Hepatocyte (in vitro differentiated cells): Measurements from ENCODE around the gene TXNRD1.

ENCODE experiments used
- CTCF ChIP-seq: fragments of 200-600 bp; sonication (generic); IDR thresholded peaks from 2 replicates; pipeline ENCODE4 v1.5.1; 2016; ENCODE audit warnings: antibody characterized with exemption, mild to moderate bottlenecking; ENCODE audit not compliant: poor library complexity
- EZH2 ChIP-seq: fragments of 200-600 bp; sonication (generic); IDR thresholded peaks from 2 replicates; pipeline ENCODE4 v1.6.1; 2016; ENCODE audit warnings: antibody characterized with exemption, mild to moderate bottlenecking, borderline replicate concordance
- EZH2phosphoT487 ChIP-seq: fragments of 200-600 bp; sonication (generic); IDR thresholded peaks from one replicate; pipeline ENCODE4 v1.6.1; 2018; ENCODE audit warnings: antibody characterized with exemption, mild to moderate bottlenecking, low read depth, moderate library complexity; ENCODE audit not compliant: unreplicated experiment, severe bottlenecking

- no peak for TF ChIP-seq CTCF
- no peak for TF ChIP-seq EZH2phosphoT487
- TF ChIP-seq EZH2, result no peak
These were observed 3.1 kb upstream of the TXNRD1 start for GRCh38 chr12:104212516-104212915.
